Measurements from ENCODE around the gene MYL5. TPM values are rescaled to one million over a fixed set of nuclear protein-coding genes. Genes with fewer than 3 reads are reported as not detected.

The MYL5 gene
- polyA plus RNA-seq, 3 donors, result 4.2 to 12.6 (median 7.2) TPM

DNA sequence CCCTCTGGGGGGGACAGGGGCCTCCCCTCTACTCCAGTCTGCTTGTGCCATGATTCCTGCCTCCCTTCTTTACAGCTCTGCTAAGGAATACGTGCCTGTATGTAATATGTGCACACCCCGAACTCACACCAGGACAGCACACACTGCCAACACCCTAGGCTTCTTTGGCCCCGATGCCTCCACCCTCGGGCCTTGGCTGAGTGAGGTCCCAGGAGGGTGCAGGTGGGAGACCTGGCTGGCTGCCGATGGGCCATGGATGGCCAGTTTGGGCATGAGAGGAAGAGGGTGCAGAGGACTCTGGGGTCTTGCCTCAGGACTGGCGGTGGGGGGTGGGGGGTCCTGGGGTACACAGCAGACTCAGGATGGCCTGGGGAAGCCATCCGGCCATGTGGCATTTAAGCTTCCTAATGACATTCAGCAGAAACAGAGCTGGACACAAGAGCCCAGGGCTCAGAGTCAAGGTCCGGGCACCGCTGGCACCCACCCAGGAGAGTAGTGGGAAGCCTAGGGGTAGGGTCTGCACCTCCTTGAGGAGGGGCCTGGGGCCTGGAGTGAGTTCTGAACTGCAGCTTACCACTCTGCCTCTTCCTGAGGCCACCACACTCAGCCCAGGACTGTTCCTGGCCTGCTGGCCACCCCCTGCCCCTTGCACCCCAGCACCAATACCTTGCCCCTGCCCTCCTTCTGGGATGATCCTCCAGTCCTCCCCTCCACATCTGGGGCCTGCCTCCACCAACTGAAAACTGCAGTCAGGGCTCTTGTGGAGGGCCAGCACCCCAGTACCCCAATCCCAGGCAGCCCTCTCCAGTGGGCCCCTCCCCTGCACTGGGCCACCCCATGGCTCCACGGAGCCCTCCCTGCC is 29.2 kb downstream of the MYL5 start:
- no peak for DNase-seq
- WGBS (ENCODE audit: insufficient coverage), result 85% methylated on average over 4 of the region's 10 CpGs

DNA sequence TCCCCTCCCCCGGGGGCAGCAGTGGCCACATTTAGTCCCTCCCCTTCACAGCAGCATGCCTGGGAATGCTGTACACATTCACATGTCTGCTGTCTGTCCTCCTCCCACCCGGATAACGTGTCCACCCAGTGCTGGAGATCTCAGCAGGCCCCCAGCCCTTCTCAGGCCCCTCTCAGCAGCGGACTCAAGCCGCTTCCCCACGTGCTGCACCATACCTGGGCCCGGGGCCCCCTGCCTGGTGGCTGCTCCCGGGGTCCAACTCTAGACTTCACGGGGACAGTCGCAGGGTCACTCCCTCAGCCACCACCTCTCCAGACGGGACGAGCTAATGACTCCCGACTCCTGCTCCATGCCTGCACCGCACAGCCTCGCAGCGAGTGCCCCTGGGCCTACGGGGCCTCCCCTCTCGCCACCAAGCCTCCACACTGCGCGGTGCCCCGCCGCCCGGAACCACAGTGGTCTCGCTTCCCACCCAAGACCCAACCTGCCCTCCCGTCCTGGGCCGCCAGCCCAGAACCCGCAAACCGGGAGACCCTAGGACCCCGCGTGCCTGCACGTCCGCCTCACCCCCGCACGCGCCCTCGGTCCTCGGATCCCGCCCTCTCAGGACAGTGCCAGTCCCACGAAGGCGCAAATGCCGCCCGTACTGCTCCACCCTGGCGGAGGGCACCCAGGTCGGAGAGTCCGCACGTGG is 30.0 kb downstream of the MYL5 start:
- intact Hi-C loops (cut with micrococcal nuclease), result loop anchor here in 1 of 2 donors (2.0 kb wide), 1 partner anchor 16 kb away; the partner anchor contains the start of gene SLC49A3
- H2AFZ ChIP-seq (ENCODE audit: insufficient read depth, low read depth, low read length, poor library complexity, severe bottlenecking), result no peak overlapping the region
- H3K4me1 Mint-ChIP-seq, result peaks cover 33% of the 10 kb centered on the region
- no peak overlapping the region for H3K9ac ChIP-seq (ENCODE audit: insufficient read depth, low read length, poor library complexity, severe bottlenecking)
- peaks cover 37% of the 10 kb centered on the region for H3K79me2 ChIP-seq (ENCODE audit: insufficient read depth, low read length)
- H3K4me2 ChIP-seq (replicated peaks; ENCODE audit: extremely low read depth, low read length, poor library complexity, severe bottlenecking), result no peak overlapping the region
- H3K27me3 ChIP-seq (ENCODE audit: control insufficient read depth in 2 of 2, insufficient read depth in 2 of 2, low read length in 2 of 2), result no peaks in the 10 kb centered on the region
- WGBS (ENCODE audit: insufficient coverage), result 95% methylated on average over 46 of the region's 46 CpGs
- peaks cover 0 to 4% (median 3%) of the 10 kb centered on the region in 3 donors for H3K27me3 Mint-ChIP-seq (ENCODE audit: low read depth in 3 of 3)
- H3K27ac ChIP-seq (ENCODE audit: low read depth in 1 of 2, low read length in 2 of 2), result peak overlapping the region in 1 of 2 donors; percentile 96
- peak overlapping the region in 1 of 3 experiments; percentile 86 for H3K4me3 ChIP-seq (replicated peaks in 1 of 3; ENCODE audit: low read depth in 2 of 3, low read length in 3 of 3)
- peaks cover 43 to 60% of the 10 kb centered on the region in 2 donors for H3K4me1 ChIP-seq (ENCODE audit: control insufficient read depth in 1 of 2, insufficient read depth in 2 of 2, low read length in 2 of 2)
- TF ChIP-seq, protein P1, sequence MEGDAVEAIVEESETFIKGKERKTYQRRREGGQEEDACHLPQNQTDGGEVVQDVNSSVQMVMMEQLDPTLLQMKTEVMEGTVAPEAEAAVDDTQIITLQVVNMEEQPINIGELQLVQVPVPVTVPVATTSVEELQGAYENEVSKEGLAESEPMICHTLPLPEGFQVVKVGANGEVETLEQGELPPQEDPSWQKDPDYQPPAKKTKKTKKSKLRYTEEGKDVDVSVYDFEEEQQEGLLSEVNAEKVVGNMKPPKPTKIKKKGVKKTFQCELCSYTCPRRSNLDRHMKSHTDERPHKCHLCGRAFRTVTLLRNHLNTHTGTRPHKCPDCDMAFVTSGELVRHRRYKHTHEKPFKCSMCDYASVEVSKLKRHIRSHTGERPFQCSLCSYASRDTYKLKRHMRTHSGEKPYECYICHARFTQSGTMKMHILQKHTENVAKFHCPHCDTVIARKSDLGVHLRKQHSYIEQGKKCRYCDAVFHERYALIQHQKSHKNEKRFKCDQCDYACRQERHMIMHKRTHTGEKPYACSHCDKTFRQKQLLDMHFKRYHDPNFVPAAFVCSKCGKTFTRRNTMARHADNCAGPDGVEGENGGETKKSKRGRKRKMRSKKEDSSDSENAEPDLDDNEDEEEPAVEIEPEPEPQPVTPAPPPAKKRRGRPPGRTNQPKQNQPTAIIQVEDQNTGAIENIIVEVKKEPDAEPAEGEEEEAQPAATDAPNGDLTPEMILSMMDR (IDR thresholded peaks at IDR 0.05), result no peak
- H3K9me3 Mint-ChIP-seq, result no peaks in the 10 kb centered on the region
- H4K20me1 ChIP-seq (ENCODE audit: insufficient read depth, low read length), result peaks cover 22% of the 10 kb centered on the region
- no peaks in the 10 kb centered on the region for H3K36me3 ChIP-seq (replicated peaks in 1 of 2; ENCODE audit: control insufficient read depth in 1 of 2, insufficient read depth in 2 of 2, low read length in 2 of 2)
- no peak overlapping the region for H3K27ac Mint-ChIP-seq
- peak overlapping the region in 1 of 2 donors; percentile 15 for H3K4me3 Mint-ChIP-seq
- DNase-seq, result no peak
- no peaks in the 10 kb centered on the region for H3K9me3 ChIP-seq (replicated peaks in 1 of 2; ENCODE audit: control insufficient read depth in 1 of 2, insufficient read depth in 1 of 2, low read length in 2 of 2)
- peaks cover 0 to 2% of the 10 kb centered on the region in 2 donors for H3K36me3 Mint-ChIP-seq

More for the DNA sequence above, 29.2 kb downstream of the MYL5 start:
- intact Hi-C loops (cut with micrococcal nuclease), result loop anchor here in 1 of 2 donors (2.0 kb wide), 1 partner anchor 15 kb away; the partner anchor contains the start of gene SLC49A3
- Mint-ChIP-seq H3K4me3 (no peak overlapping the region), H3K27me3 (ENCODE audit: low read depth in 3 of 3) (peaks cover 0 to 4% (median 2%) of the 10 kb centered on the region in 3 donors), H3K4me1 (peaks cover 30% of the 10 kb centered on the region), H3K27ac (peak overlapping the region in 1 of 7 donors; percentile 18), H3K9me3 (peaks cover 0 to under 1% (median 0%) of the 10 kb centered on the region in 7 donors), H3K36me3 (no peaks in the 10 kb centered on the region)
- Histone ChIP-seq H3K4me2 (replicated peaks; ENCODE audit: extremely low read depth, low read length, poor library complexity, severe bottlenecking) (no peak overlapping the region), H3K36me3 (replicated peaks in 1 of 2; ENCODE audit: control insufficient read depth in 1 of 2, insufficient read depth in 2 of 2, low read length in 2 of 2) (no peaks in the 10 kb centered on the region), H3K9me3 (replicated peaks in 1 of 2; ENCODE audit: control insufficient read depth in 1 of 2, insufficient read depth in 1 of 2, low read length in 2 of 2) (no peaks in the 10 kb centered on the region), H3K9ac (ENCODE audit: insufficient read depth, low read length, poor library complexity, severe bottlenecking) (no peak overlapping the region), H3K27ac (ENCODE audit: low read depth in 1 of 2, low read length in 2 of 2) (no peak overlapping the region), H4K20me1 (ENCODE audit: insufficient read depth, low read length) (peaks cover 14% of the 10 kb centered on the region), H3K27me3 (ENCODE audit: control insufficient read depth in 2 of 2, insufficient read depth in 2 of 2, low read length in 2 of 2) (no peaks in the 10 kb centered on the region), H3K79me2 (ENCODE audit: insufficient read depth, low read length) (peaks cover 30% of the 10 kb centered on the region), H3K4me1 (ENCODE audit: control insufficient read depth in 1 of 2, insufficient read depth in 2 of 2, low read length in 2 of 2) (peaks cover 46 to 60% of the 10 kb centered on the region in 2 donors), H2AFZ (ENCODE audit: insufficient read depth, low read depth, low read length, poor library complexity, severe bottlenecking) (no peak overlapping the region), H3K4me3 (replicated peaks in 1 of 3; ENCODE audit: low read depth in 2 of 3, low read length in 3 of 3) (no peak overlapping the region)
- TF ChIP-seq, protein P1 (IDR thresholded peaks at IDR 0.05), result no peak

All from CD14-positive monocyte (primary cell).